HG03558 (cell line): ENCODE measurements around the gene MCL1.

ENCODE experiments used
- ATAC-seq: cut with Tn5 transposase; IDR thresholded peaks from one replicate; pipeline ENCODE4 v1.9.1; 2021; ENCODE audit warnings: moderate number of reproducible peaks; ENCODE audit not compliant: unreplicated experiment; ENCODE audit errors: extremely low read depth

MCL1 gene

GRCh38 chr1:150546294-150546937 lies 33.0 kb downstream of the MCL1 start:
- no peak for ATAC-seq

- ATAC-seq: no peak
Observed at GRCh38 chr1:150545486-150546032, 33.9 kb downstream of the MCL1 start.

GRCh38 chr1:150544204-150544603 lies 35.2 kb downstream of the MCL1 start:
- no peak for ATAC-seq

- no peak for ATAC-seq
Observed at GRCh38 chr1:150543500-150544143, 35.8 kb downstream of the MCL1 start.

- ATAC-seq: no peak
Observed at GRCh38 chr1:150537732-150538684, 41.4 kb downstream of the MCL1 start.

GRCh38 chr1:150536836-150537731 lies 42.3 kb downstream of the MCL1 start:
- no peak for ATAC-seq

GRCh38 chr1:150535511-150536287 lies 43.7 kb downstream of the MCL1 start:
- ATAC-seq: no peak

GRCh38 chr1:150534002-150534401 lies 45.4 kb downstream of the MCL1 start:
- no peak for ATAC-seq

- no peak for ATAC-seq
Observed at GRCh38 chr1:150532860-150533259, 46.5 kb downstream of the MCL1 start.

GRCh38 chr1:150530491-150531159 lies 48.8 kb downstream of the MCL1 start:
- no peak for ATAC-seq

- ATAC-seq: no peak
Observed at GRCh38 chr1:150529017-150529416, 50.4 kb downstream of the MCL1 start.

GRCh38 chr1:150528196-150528595 lies 51.2 kb downstream of the MCL1 start:
- ATAC-seq: no peak

GRCh38 chr1:150525348-150525747 lies 54.1 kb downstream of the MCL1 start:
- ATAC-seq: no peak
